ENCODE results near the gene GLI3. TPM values are rescaled to one million over a fixed set of nuclear protein-coding genes. Genes with fewer than 3 reads are reported as not detected.

GLI3 gene
- polyA plus RNA-seq, 1 donor, result 5.4 TPM

GRCh38 chr7:41996381-41997035 is 240.5 kb downstream of the GLI3 start:
- no peaks in the 10 kb centered on the region for H3K36me3 ChIP-seq (ENCODE audit: control insufficient read depth, insufficient read depth, low read length)
- H3K4me3 ChIP-seq (ENCODE audit: low read length), result no peak overlapping the region
- H3K4me1 ChIP-seq (ENCODE audit: control insufficient read depth, insufficient read depth, low read length), result no peaks in the 10 kb centered on the region
- H3K27ac ChIP-seq (ENCODE audit: low read length), result no peak overlapping the region
- no peaks in the 10 kb centered on the region for H3K27me3 ChIP-seq (ENCODE audit: control insufficient read depth, insufficient read depth, low read length)
- no peak for DNase-seq
- no peaks in the 10 kb centered on the region for H3K9me3 ChIP-seq (ENCODE audit: control insufficient read depth, low read depth, low read length)
- 80% methylated on average over 1 of the region's 4 CpGs for whole genome bisulfite sequencing (ENCODE audit: insufficient coverage, low lambda C conversion rate)

GRCh38 chr7:41995632-41996271 is 241.3 kb downstream of the GLI3 start:
- WGBS (ENCODE audit: insufficient coverage, low lambda C conversion rate), result 79% methylated on average over 2 of the region's 2 CpGs
- Histone ChIP-seq H3K9me3 (ENCODE audit: control insufficient read depth, low read depth, low read length) (no peaks in the 10 kb centered on the region), H3K4me1 (ENCODE audit: control insufficient read depth, insufficient read depth, low read length) (no peaks in the 10 kb centered on the region), H3K36me3 (ENCODE audit: control insufficient read depth, insufficient read depth, low read length) (no peaks in the 10 kb centered on the region), H3K27me3 (ENCODE audit: control insufficient read depth, insufficient read depth, low read length) (no peaks in the 10 kb centered on the region), H3K4me3 (ENCODE audit: low read length) (no peak overlapping the region), H3K27ac (ENCODE audit: low read length) (no peak overlapping the region)
- no peak for DNase-seq

- Histone ChIP-seq H3K27ac (ENCODE audit: low read length) (no peak overlapping the region), H3K4me1 (ENCODE audit: control insufficient read depth, insufficient read depth, low read length) (no peaks in the 10 kb centered on the region), H3K36me3 (ENCODE audit: control insufficient read depth, insufficient read depth, low read length) (no peaks in the 10 kb centered on the region), H3K27me3 (ENCODE audit: control insufficient read depth, insufficient read depth, low read length) (no peaks in the 10 kb centered on the region), H3K9me3 (ENCODE audit: control insufficient read depth, low read depth, low read length) (no peaks in the 10 kb centered on the region), H3K4me3 (ENCODE audit: low read length) (no peak overlapping the region)
- DNase-seq, result no peak
- 100% methylated on average over 1 of the region's 4 CpGs for WGBS (ENCODE audit: insufficient coverage, low lambda C conversion rate)
Observed at GRCh38 chr7:41994746-41995110, 242.3 kb downstream of the GLI3 start.

- H3K27me3 ChIP-seq (ENCODE audit: control insufficient read depth, insufficient read depth, low read length), result no peaks in the 10 kb centered on the region
- no peak overlapping the region for H3K4me3 ChIP-seq (ENCODE audit: low read length)
- H3K4me1 ChIP-seq (ENCODE audit: control insufficient read depth, insufficient read depth, low read length), result no peaks in the 10 kb centered on the region
- H3K27ac ChIP-seq (ENCODE audit: low read length), result no peak overlapping the region
- DNase-seq, result no peak
- H3K36me3 ChIP-seq (ENCODE audit: control insufficient read depth, insufficient read depth, low read length), result no peaks in the 10 kb centered on the region
- no CpG with 5 or more reads among the region's 3 CpGs for WGBS (ENCODE audit: insufficient coverage, low lambda C conversion rate)
- no peaks in the 10 kb centered on the region for H3K9me3 ChIP-seq (ENCODE audit: control insufficient read depth, low read depth, low read length)
Observed at GRCh38 chr7:41994036-41994745, 242.8 kb downstream of the GLI3 start.

GRCh38 chr7:41992881-41993867 is 243.8 kb downstream of the GLI3 start:
- peak in 1 of 2 donors; percentile 14 for DNase-seq
- H3K4me1 ChIP-seq (ENCODE audit: control insufficient read depth, insufficient read depth, low read length), result no peaks in the 10 kb centered on the region
- H3K27ac ChIP-seq (ENCODE audit: low read length), result no peak overlapping the region

DNA sequence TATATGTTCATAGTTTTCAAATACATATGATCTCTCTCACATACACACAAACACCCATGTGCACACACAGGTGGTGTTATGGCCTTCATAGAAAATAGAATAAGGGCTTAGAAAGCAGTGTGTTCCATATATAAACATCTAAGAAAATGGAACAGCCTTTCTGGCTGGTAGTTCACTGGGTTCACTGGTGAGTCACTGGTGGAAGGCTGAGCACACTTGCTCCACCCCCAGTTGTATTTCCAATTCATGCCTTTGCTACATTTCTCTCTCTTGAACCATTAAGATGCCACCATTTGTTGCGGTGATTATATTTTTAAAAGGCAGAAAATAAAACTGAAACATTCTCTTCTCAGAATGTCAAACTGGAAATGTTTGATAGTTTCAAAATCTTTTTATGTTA is 252.1 kb downstream of the GLI3 start:
- Histone ChIP-seq H3K9me3 (ENCODE audit: control insufficient read depth, low read depth, low read length) (no peaks in the 10 kb centered on the region), H3K27ac (ENCODE audit: low read length) (no peak overlapping the region), H3K4me1 (ENCODE audit: control insufficient read depth, insufficient read depth, low read length) (no peaks in the 10 kb centered on the region), H3K36me3 (ENCODE audit: control insufficient read depth, insufficient read depth, low read length) (no peaks in the 10 kb centered on the region), H3K4me3 (ENCODE audit: low read length) (no peak overlapping the region), H3K27me3 (ENCODE audit: control insufficient read depth, insufficient read depth, low read length) (no peaks in the 10 kb centered on the region)
- no peak for DNase-seq
- 100% methylated on average over 1 of the region's 1 CpG for WGBS (ENCODE audit: insufficient coverage, low lambda C conversion rate)

More at GRCh38 chr7:41992881-41993867, 243.8 kb downstream of the GLI3 start:
- H3K4me3 ChIP-seq (ENCODE audit: low read length), result no peak overlapping the region
- H3K27me3 ChIP-seq (ENCODE audit: control insufficient read depth, insufficient read depth, low read length), result no peaks in the 10 kb centered on the region
- no peaks in the 10 kb centered on the region for H3K9me3 ChIP-seq (ENCODE audit: control insufficient read depth, low read depth, low read length)
- WGBS (ENCODE audit: insufficient coverage, low lambda C conversion rate), result 62% methylated on average over 7 of the region's 13 CpGs
- no peaks in the 10 kb centered on the region for H3K36me3 ChIP-seq (ENCODE audit: control insufficient read depth, insufficient read depth, low read length)

GRCh38 chr7:41981046-41982040 is 255.7 kb downstream of the GLI3 start:
- Histone ChIP-seq H3K9me3 (ENCODE audit: control insufficient read depth, low read depth, low read length) (no peaks in the 10 kb centered on the region), H3K4me3 (ENCODE audit: low read length) (no peak overlapping the region), H3K27me3 (ENCODE audit: control insufficient read depth, insufficient read depth, low read length) (no peaks in the 10 kb centered on the region), H3K27ac (ENCODE audit: low read length) (no peak overlapping the region), H3K36me3 (ENCODE audit: control insufficient read depth, insufficient read depth, low read length) (peaks cover 6% of the 10 kb centered on the region), H3K4me1 (ENCODE audit: control insufficient read depth, insufficient read depth, low read length) (no peaks in the 10 kb centered on the region)
- no peak for DNase-seq
- WGBS (ENCODE audit: insufficient coverage, low lambda C conversion rate), result no CpG with 5 or more reads among the region's 12 CpGs

DNA sequence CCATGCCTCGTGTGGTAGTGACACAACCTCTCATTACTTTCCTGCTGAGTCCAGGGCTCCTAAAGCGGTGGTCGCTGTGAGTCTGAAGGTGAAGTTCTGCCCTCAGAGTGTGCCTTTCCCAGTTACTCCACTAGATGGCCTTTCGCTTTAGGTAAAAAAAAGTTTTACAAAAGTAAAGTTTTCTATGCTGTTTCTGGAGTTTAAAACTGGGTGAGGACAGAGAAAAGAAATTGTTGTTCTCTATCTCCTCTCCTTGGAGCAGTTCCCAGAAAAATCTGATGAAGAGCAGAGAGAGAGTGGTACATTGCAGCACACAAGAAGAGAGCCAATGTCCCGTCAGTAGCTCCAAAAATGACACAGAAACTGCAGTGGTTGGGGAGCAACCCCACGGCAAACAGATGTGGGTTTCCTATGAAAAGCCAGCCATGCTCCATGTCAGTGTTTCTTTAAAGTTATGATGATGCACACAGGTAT is 257.1 kb downstream of the GLI3 start:
- no CpG with 5 or more reads among the region's 6 CpGs for WGBS (ENCODE audit: insufficient coverage, low lambda C conversion rate)
- Histone ChIP-seq H3K4me3 (ENCODE audit: low read length) (no peak overlapping the region), H3K4me1 (ENCODE audit: control insufficient read depth, insufficient read depth, low read length) (no peaks in the 10 kb centered on the region), H3K27me3 (ENCODE audit: control insufficient read depth, insufficient read depth, low read length) (no peaks in the 10 kb centered on the region), H3K9me3 (ENCODE audit: control insufficient read depth, low read depth, low read length) (no peaks in the 10 kb centered on the region), H3K27ac (ENCODE audit: low read length) (no peak overlapping the region), H3K36me3 (ENCODE audit: control insufficient read depth, insufficient read depth, low read length) (peaks cover 6% of the 10 kb centered on the region)
- DNase-seq, result peak; percentile 27 to 35

DNA sequence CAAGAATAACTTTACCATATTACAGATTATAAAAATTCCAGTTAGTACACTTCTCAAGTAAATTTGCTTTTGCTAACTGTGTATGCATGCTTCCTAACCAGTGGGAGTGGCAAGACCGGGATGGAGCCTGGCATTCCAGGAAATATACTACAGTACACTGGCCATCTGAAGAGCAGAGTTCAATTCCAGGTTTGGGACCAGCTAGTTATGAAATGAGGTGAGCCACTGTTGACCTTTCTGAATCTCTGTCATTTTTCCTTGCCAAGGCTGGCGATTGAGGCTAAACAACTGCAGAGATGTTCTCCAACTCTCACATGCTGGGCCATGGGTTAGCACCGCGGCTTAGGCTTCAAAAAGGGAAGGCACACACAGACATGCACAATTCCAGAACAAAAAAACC is 258.2 kb downstream of the GLI3 start:
- Histone ChIP-seq H3K27ac (ENCODE audit: low read length) (no peak overlapping the region), H3K9me3 (ENCODE audit: control insufficient read depth, low read depth, low read length) (no peaks in the 10 kb centered on the region), H3K36me3 (ENCODE audit: control insufficient read depth, insufficient read depth, low read length) (peaks cover 6% of the 10 kb centered on the region), H3K27me3 (ENCODE audit: control insufficient read depth, insufficient read depth, low read length) (no peaks in the 10 kb centered on the region), H3K4me3 (ENCODE audit: low read length) (no peak overlapping the region), H3K4me1 (ENCODE audit: control insufficient read depth, insufficient read depth, low read length) (no peaks in the 10 kb centered on the region)
- no CpG with 5 or more reads among the region's 4 CpGs for WGBS (ENCODE audit: insufficient coverage, low lambda C conversion rate)
- DNase-seq, result no peak
